GM19099 (cell line): ENCODE results near the gene PPTC7.

ENCODE experiments used
- POLR2A ChIP-seq: IDR thresholded peaks from 3 replicates; pipeline ENCODE4 v1.6.1; 2011; ENCODE audit warnings: low read depth; ENCODE audit not compliant: insufficient read length; ENCODE audit errors: extremely low read depth

Gene PPTC7, protein sequence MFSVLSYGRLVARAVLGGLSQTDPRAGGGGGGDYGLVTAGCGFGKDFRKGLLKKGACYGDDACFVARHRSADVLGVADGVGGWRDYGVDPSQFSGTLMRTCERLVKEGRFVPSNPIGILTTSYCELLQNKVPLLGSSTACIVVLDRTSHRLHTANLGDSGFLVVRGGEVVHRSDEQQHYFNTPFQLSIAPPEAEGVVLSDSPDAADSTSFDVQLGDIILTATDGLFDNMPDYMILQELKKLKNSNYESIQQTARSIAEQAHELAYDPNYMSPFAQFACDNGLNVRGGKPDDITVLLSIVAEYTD

DNA sequence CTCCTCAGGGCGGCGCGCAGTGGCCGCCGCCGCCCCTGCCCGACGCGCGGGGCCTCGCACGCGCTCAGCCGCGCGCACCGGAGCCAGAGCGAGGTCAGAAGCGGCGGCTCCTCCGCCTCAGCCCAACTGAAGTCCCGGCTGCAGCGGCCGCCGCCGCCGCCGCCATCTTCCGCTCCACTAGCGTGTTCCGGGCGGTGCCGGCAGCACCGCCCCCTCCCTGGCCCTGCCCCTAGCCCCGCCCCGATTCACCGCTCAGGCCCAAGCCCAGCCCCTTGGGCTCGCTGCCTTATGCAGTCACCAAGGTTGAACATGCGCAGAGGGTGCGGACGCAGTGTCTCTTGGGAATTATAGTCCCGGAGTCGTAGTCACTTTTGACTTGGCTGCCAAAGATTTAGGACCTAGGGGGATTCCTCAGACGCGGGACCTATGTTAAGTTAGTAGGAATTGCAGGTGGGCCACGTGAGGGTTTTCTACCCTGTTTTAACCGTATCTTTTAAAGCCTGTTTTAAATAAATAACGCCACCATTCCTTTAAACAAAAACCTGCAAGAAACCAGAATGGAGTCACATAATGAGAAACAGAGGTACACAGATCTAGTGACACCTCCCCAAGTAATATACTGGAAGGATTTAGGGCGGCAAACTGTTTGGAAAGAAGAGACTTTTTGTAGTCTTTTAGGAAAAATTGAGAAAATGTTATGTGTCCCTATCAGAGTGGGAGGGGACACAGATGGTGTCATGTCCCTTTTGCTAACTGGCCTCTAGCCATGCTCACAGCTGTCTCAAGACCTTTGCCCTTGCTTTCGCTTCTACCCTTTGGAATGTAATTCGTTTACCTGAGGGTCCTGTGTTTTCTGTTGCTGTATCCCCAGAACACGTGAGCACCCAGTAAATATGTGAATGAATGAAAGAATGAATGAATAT is at the start of gene PPTC7:
TSS of gene PPTC7 (minus strand) at position 182 of the 923 bp plus-strand sequence. CDS start 287 bp downstream, outside the sequence.
- peak; percentile 91 for TF ChIP-seq POLR2A

DNA sequence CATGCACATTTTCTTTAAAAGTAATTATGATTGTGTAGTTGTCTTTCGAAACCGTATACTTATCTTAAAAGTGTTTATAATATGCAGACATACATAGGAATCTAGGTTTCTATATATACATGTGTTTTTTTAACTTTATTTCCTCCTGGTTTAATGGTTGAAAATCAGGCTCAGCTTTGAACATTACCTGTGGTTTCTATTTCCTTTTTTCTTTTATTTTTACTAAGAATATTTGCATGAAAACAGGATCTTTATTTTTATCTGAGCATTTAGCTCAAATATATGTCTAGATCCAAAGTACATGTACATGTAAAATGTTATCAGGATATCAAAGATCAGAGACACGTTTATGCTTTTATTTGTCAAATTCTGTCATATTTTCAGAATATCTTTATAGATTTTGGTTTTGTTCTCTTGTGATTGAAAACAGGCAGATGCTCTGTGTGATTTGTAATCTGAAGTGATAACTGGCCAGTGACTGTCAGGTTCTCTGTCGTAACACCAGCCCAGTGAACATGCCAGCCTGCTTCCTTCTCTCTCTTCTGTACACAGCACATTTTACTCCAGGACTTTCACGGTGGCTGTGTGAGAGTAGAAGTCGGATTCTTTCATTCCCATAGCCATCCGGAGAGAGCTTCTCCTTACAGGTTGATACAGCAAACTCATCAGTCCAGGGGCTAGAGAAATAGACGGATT is 44.5 kb upstream of the PPTC7 start:
- peak; percentile 20 for TF ChIP-seq POLR2A

DNA sequence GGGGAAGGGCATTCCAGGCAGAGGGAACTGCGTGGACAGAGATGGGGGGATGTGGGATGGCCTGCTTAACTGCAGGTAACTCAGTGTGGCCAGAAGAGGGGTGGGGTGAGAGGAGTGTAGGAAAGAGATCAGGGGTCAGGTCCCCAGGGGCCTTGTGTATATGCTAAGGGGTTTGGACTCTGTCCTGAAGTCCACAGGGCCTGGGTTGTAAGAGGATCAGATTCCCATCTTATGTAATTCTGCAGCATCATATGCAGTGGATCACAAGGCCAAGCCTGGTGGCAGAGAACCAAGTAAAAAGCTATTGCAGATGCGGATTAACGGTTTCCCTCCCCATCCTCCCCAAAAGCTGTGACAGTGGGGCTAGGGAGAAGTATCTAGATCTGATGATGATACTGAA is 39.5 kb upstream of the PPTC7 start:
- no peak for TF ChIP-seq POLR2A

DNA sequence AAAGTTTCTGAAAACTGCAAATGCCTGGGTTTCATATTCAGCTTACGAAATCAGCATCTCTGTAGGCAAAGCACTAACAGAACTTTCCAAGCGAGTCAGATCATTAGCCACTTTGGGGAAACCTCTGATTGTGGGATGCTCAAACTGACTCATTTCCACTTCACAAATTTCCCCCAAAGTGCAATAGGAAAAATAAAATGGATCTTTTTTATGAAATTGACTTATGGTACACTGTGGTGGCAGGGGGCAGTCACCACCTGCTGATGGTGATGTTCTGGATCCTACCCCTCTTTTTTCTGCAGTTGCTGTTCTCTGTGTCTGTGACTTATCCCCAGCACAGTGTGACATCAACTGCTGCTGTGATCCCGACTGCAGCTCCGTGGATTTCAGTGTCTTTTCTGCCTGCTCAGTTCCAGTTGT is 36.4 kb upstream of the PPTC7 start:
- no peak for TF ChIP-seq POLR2A

DNA sequence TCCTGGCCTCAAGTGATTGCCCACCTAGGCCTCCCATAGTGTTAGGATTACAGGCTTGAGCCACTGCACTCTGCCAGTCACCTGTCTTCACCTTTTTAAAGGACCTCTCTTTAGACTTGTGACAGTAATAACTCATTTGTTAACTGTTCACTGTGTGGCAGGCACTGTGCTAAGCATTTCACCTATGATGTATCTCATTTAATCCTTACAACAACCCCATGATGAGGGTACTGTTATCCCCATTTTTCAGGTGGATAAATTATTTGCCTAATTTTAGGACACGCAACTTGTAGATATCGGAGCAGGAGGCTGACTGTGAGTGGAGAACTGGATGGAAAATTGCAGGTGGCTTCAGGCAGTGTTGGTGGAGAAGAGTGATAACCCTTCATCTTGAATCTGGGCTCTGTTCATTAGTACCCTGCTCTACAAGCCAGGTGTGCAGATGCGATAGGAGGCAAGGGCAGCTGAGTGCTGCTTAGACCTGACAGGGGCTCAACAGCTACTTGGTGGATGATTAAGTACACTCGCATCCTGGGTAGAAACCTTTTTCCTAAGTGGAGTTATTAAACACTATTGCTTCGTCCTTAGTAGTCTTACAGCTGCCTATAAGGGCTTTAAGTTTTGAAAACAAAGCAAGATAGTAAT is 33.5 kb upstream of the PPTC7 start:
- TF ChIP-seq POLR2A: no peak

DNA sequence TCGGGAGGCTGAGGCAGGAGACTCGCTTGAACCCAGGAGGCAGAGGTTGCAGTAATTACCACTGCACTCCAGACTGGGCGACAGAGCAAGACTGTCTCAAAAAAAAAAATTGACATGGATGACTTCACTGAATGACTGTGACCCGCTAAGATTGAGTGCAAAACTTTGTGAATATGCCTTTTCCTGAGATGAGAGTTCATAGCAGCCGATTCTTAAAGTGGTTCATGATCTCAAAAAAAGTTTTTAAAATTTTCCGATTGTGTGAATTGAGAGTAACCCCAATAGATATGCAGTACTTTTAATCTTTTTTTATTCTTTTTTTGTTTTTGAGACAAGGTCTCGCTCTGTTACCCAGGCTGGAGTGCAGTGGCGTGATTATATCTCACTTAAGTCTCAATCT is 32.1 kb upstream of the PPTC7 start:
- no peak for TF ChIP-seq POLR2A

DNA sequence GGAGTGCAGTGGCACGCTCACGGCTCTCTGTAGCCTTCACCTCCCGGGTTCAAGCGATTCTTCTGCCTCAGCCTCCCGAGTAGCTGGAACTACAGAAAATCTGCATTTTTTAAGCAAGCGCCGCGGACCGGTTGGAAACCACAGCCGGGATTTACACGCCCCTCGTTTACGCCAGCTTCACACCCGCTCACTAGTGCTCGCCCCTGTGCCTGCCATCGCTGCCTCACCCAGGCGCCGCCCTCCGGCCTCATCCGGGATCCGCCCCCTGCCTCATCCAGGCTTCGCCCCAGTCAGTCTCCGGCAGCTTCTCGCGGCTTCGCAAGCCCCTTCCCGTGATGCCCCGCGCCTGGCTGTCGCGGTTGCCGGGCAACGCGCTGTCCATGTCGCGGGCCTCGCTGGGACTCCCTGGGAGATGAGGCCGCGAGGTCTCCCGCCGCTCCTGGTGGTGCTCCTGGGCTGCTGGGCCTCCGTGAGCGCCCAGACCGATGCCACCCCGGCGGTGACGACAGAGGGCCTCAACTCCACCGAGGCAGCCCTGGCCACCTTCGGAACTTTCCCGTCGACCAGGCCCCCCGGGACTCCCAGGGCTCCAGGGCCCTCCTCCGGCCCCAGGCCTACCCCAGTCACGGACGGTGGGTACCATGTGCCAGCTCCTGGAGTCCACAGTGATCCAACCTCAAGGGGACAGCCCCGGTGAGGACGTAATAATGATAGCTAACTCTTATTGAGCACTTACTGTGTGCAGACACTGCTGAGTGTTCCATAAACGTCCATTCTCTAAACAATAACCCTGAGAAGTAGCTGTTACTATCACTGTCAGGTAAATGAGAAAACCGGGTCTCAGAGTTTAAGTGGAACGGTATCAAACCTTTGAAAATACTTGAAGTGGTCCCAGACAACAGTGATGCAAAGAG is 30.9 kb upstream of the PPTC7 start, which contains the start of gene TCTN1:
TSS of gene TCTN1 (plus strand) at position 359 of the 914 bp plus-strand sequence. CDS start at position 413, 54 bp downstream.
- peak; percentile 89 for TF ChIP-seq POLR2A

DNA sequence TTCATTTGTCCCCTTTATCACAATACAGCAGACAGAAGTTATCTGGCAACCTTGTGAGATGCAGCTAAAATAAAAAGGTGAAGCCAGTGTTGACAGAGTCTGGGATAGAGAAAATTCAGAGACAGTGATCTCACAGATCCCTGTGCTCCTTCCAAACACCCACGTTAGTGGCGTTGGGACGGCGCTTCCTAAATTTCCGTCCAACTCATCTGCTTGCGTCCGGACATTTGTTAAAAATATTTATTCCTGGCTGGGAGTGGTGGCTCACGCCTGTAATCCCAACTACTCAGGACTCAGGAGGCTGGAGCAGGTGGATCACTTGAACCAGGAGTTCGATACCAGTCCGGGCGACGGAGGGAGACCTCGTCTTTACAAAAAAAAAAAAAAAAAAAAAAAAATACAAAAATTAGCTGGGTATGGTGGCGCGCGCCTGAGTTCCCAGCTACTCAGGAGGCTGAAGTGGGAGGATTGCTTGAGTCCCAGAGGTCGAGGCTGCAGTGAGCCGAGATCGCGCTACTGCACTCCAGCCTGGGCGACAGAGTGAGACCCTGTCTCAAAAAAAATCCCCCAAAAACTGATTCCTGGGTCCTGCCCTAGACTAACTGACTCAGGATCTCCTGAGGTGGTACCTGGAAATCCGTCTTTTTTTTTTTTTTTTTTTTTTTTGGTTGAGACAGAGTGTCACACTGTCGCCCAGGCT is 30.1 kb upstream of the PPTC7 start:
- no peak for TF ChIP-seq POLR2A

DNA sequence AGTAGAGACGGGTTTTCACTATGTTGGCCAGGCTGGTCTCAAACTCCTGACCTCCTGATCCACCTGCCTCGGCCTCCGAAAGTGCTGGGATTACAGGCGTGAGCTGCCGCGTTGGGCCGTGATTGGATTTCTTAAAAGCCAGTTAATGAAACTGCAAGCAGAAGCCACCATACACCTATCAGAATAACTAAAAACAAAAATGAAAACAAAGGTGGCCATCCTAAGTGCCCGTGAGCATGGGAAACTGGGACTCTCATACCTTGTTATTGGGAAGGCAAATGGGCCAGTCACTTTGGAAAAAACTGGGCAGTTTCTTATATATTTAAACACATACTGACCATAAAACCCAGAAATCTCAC is 23.1 kb upstream of the PPTC7 start:
- no peak for TF ChIP-seq POLR2A

DNA sequence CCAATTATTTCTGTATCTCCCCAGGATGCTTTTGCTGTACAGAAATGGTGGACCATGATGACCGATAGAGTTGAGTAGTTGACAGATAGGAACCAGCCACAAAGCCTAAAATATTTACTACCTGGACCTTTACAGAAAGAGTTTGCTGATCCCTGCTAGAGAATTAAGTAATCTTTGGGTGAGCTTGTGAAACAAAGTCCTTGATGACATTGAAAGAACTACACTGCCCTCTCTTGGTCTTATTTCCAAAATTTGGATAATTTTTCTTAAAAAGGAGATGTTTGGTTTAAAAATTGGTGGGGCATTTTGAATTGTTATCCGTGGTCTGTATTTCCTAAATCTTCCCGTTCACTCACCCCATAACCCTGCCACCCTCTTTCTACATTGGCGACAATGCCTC is 17.1 kb upstream of the PPTC7 start:
- no peak for TF ChIP-seq POLR2A

DNA sequence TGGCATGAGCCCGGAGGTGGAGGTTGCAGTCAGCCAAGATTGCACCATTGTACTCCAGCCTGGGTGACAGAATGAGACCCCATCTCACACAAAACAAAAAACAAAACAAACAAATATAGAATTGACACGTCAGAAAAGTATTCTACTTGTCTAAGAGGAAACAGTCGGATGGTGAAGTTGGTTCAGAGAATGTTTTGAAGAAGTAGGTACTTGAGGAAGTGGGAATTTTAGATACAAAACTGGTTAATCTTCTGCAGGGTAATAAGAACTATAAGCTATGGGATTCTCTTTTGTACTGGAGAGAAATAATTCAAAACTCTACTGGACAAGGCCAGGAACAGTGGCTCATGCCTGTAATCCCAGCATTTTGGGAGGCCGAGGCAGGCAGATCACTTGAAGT is 16.2 kb upstream of the PPTC7 start:
- no peak for TF ChIP-seq POLR2A

DNA sequence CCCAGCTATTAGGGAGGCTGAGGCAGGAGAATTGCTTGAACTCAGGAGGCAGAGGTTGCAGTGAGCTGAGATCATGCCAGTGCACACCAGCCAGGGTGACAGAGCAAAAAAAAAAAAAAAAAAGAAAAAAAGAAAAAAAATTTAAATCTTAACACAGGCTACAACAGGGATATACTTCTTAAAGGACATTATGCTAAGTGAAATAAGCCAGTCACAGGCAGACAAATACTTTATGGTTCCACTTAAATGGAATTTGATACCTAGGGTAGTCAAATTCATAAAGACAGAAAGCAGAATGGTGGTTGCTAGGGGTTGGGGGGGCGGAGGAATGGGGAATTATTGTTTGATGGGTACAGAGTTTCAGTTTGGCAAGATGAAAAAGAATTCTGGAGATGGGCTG is 14.8 kb upstream of the PPTC7 start:
- no peak for TF ChIP-seq POLR2A

DNA sequence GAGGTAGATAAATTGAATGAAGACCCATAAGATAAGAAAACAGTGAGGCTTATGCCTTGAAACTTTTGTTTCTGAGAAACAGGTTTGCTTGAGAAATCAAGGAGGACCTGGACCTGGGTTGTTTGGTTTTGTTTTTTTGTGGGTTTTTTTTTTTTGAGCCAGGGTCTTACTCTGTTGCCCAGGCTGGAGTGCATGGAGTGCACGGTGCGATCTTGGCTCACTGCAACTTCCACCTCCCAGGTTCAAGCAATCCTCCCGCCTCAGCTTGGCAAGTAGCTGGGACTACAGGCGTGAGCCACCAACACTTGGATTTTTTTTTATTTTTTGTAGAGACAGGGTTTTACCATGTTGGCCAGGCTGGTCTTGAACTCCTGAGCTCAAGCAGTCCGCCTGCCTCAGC is 9.0 kb upstream of the PPTC7 start:
- TF ChIP-seq POLR2A: no peak
